Thyroid gland (tissue), 4 donors: ENCODE results near the gene KIAA0040.

ENCODE experiments used
- CTCF ChIP-seq, 6 experiments: fragments of 200-600 bp in 3 of 6; fragments of 450-650 bp in 3 of 6; sonication (generic) in 3 of 6; IDR thresholded peaks; one replicate each; pipeline ENCODE4 v1.5.1; 2016 to 2019; ENCODE audit warnings: antibody characterized with exemption in 6 of 6, mild to moderate bottlenecking in 2 of 6, inconsistent platforms in 1 of 6, moderate library complexity in 1 of 6
- POLR2A ChIP-seq, 2 donors: fragments of 450-650 bp; IDR thresholded peaks; one replicate each; pipeline ENCODE4 v1.6.1; 2017; ENCODE audit warnings: antibody characterized with exemption in 2 of 2, mild to moderate bottlenecking in 2 of 2, moderate library complexity in 1 of 2

- TF ChIP-seq CTCF (IDR thresholded peaks at IDR 0.05) (no peak), POLR2A (IDR thresholded peaks at IDR 0.05) (no peak)
Observed at GRCh38 chr1:175126347-175126746, 66.2 kb downstream of the KIAA0040 start.
